ENCODE results near the gene TYK2.
A peak's percentile ranks its signal among the peaks of the same experiment; 100 is the strongest.

Gene TYK2

GRCh38 chr19:10335352-10335985 lies 44.9 kb downstream of the TYK2 start:
- Histone ChIP-seq H3K9me3 (ENCODE audit: control insufficient read depth in 1 of 2, low read length in 2 of 2) (no peaks in the 10 kb centered on the region), H3K4me3 (ENCODE audit: low read depth in 1 of 2, low read length in 2 of 2) (peak overlapping the region in 1 of 2 donors; percentile 90), H3K36me3 (ENCODE audit: control insufficient read depth in 1 of 2, insufficient read depth in 2 of 2, low read length in 2 of 2) (peaks cover 3% of the 10 kb centered on the region in 2 donors), H3K27ac (ENCODE audit: low read depth, low read length) (no peak overlapping the region), H3K9ac (ENCODE audit: low read depth in 1 of 2, low read length in 2 of 2) (no peak overlapping the region), H3K4me1 (ENCODE audit: control insufficient read depth in 1 of 2, insufficient read depth in 2 of 2, low read length in 2 of 2) (peaks cover 20 to 36% of the 10 kb centered on the region in 2 donors), H3K27me3 (ENCODE audit: control insufficient read depth in 1 of 2, insufficient read depth in 2 of 2, low read length in 2 of 2) (no peaks in the 10 kb centered on the region)

GRCh38 chr19:10334588-10335351 lies 45.6 kb downstream of the TYK2 start:
- Histone ChIP-seq H3K4me3 (ENCODE audit: low read depth in 1 of 2, low read length in 2 of 2) (peak overlapping the region; percentile 90 to 98), H3K27ac (ENCODE audit: low read depth, low read length) (peak overlapping the region; percentile 70), H3K9me3 (ENCODE audit: control insufficient read depth in 1 of 2, low read length in 2 of 2) (no peaks in the 10 kb centered on the region), H3K4me1 (ENCODE audit: control insufficient read depth in 1 of 2, insufficient read depth in 2 of 2, low read length in 2 of 2) (peaks cover 20 to 36% of the 10 kb centered on the region in 2 donors), H3K36me3 (ENCODE audit: control insufficient read depth in 1 of 2, insufficient read depth in 2 of 2, low read length in 2 of 2) (peaks cover 6 to 10% of the 10 kb centered on the region in 2 donors), H3K27me3 (ENCODE audit: control insufficient read depth in 1 of 2, insufficient read depth in 2 of 2, low read length in 2 of 2) (no peaks in the 10 kb centered on the region), H3K9ac (ENCODE audit: low read depth in 1 of 2, low read length in 2 of 2) (peak overlapping the region; percentile 53 to 60)

- H3K9me3 ChIP-seq (ENCODE audit: control insufficient read depth in 1 of 2, low read length in 2 of 2): no peaks in the 10 kb centered on the region
- peaks cover 20 to 36% of the 10 kb centered on the region in 2 donors for H3K4me1 ChIP-seq (ENCODE audit: control insufficient read depth in 1 of 2, insufficient read depth in 2 of 2, low read length in 2 of 2)
- peak overlapping the region; percentile 89 for H3K27ac ChIP-seq (ENCODE audit: low read depth, low read length)
- H3K36me3 ChIP-seq (ENCODE audit: control insufficient read depth in 1 of 2, insufficient read depth in 2 of 2, low read length in 2 of 2): peaks cover 14 to 18% of the 10 kb centered on the region in 2 donors
- H3K9ac ChIP-seq (ENCODE audit: low read depth in 1 of 2, low read length in 2 of 2): peak overlapping the region; percentile 53 to 60
- H3K27me3 ChIP-seq (ENCODE audit: control insufficient read depth in 1 of 2, insufficient read depth in 2 of 2, low read length in 2 of 2): no peaks in the 10 kb centered on the region
- H3K4me3 ChIP-seq (ENCODE audit: low read depth in 1 of 2, low read length in 2 of 2): peak overlapping the region; percentile 90 to 98
These were observed 46.4 kb downstream of the TYK2 start for GRCh38 chr19:10333758-10334587.

- Histone ChIP-seq H3K27me3 (ENCODE audit: control insufficient read depth in 1 of 2, insufficient read depth in 2 of 2, low read length in 2 of 2) (no peaks in the 10 kb centered on the region), H3K9me3 (ENCODE audit: control insufficient read depth in 1 of 2, low read length in 2 of 2) (no peaks in the 10 kb centered on the region), H3K36me3 (ENCODE audit: control insufficient read depth in 1 of 2, insufficient read depth in 2 of 2, low read length in 2 of 2) (peaks cover 21 to 26% of the 10 kb centered on the region in 2 donors), H3K4me1 (ENCODE audit: control insufficient read depth in 1 of 2, insufficient read depth in 2 of 2, low read length in 2 of 2) (peaks cover 20 to 30% of the 10 kb centered on the region in 2 donors), H3K4me3 (ENCODE audit: low read depth in 1 of 2, low read length in 2 of 2) (peak within 1 kb of the TSS; percentile 90 to 98), H3K27ac (ENCODE audit: low read depth, low read length) (peak within 1 kb of the TSS; percentile 89), H3K9ac (ENCODE audit: low read depth in 1 of 2, low read length in 2 of 2) (peak within 1 kb of the TSS; percentile 53 to 61)
These were observed 47.2 kb downstream of the TYK2 start, which contains the start of gene RAVER1 for GRCh38 chr19:10332965-10333757. RAVER1 (minus strand) TSS chr19:10333529; CDS start chr19:10333507, 22 bp downstream.

- Histone ChIP-seq H3K36me3 (ENCODE audit: control insufficient read depth in 1 of 2, insufficient read depth in 2 of 2, low read length in 2 of 2) (peaks cover 29 to 34% of the 10 kb centered on the region in 2 donors), H3K9me3 (ENCODE audit: control insufficient read depth in 1 of 2, low read length in 2 of 2) (no peaks in the 10 kb centered on the region), H3K27ac (ENCODE audit: low read depth, low read length) (peak overlapping the region; percentile 47), H3K4me1 (ENCODE audit: control insufficient read depth in 1 of 2, insufficient read depth in 2 of 2, low read length in 2 of 2) (peaks cover 20 to 30% of the 10 kb centered on the region in 2 donors), H3K27me3 (ENCODE audit: control insufficient read depth in 1 of 2, insufficient read depth in 2 of 2, low read length in 2 of 2) (no peaks in the 10 kb centered on the region), H3K4me3 (ENCODE audit: low read depth in 1 of 2, low read length in 2 of 2) (peak overlapping the region; percentile 90 to 98), H3K9ac (ENCODE audit: low read depth in 1 of 2, low read length in 2 of 2) (peak overlapping the region; percentile 53 to 61)
These were observed 48.0 kb downstream of the TYK2 start for GRCh38 chr19:10332158-10332964.

- Histone ChIP-seq H3K27me3 (ENCODE audit: control insufficient read depth in 1 of 2, insufficient read depth in 2 of 2, low read length in 2 of 2) (no peaks in the 10 kb centered on the region), H3K36me3 (ENCODE audit: control insufficient read depth in 1 of 2, insufficient read depth in 2 of 2, low read length in 2 of 2) (peaks cover 36 to 59% of the 10 kb centered on the region in 2 donors), H3K9me3 (ENCODE audit: control insufficient read depth in 1 of 2, low read length in 2 of 2) (no peaks in the 10 kb centered on the region), H3K4me3 (ENCODE audit: low read depth in 1 of 2, low read length in 2 of 2) (no peak overlapping the region), H3K27ac (ENCODE audit: low read depth, low read length) (no peak overlapping the region), H3K9ac (ENCODE audit: low read depth in 1 of 2, low read length in 2 of 2) (no peak overlapping the region), H3K4me1 (ENCODE audit: control insufficient read depth in 1 of 2, insufficient read depth in 2 of 2, low read length in 2 of 2) (peaks cover 20 to 26% of the 10 kb centered on the region in 2 donors)
These were observed 50.8 kb downstream of the TYK2 start for GRCh38 chr19:10329555-10329954.

- H3K4me3 ChIP-seq (ENCODE audit: low read depth in 1 of 2, low read length in 2 of 2): no peak overlapping the region
- no peak overlapping the region for H3K27ac ChIP-seq (ENCODE audit: low read depth, low read length)
- peaks cover 15 to 18% of the 10 kb centered on the region in 2 donors for H3K4me1 ChIP-seq (ENCODE audit: control insufficient read depth in 1 of 2, insufficient read depth in 2 of 2, low read length in 2 of 2)
- H3K9ac ChIP-seq (ENCODE audit: low read depth in 1 of 2, low read length in 2 of 2): no peak overlapping the region
- no peaks in the 10 kb centered on the region for H3K9me3 ChIP-seq (ENCODE audit: control insufficient read depth in 1 of 2, low read length in 2 of 2)
- peaks cover 37 to 64% of the 10 kb centered on the region in 2 donors for H3K36me3 ChIP-seq (ENCODE audit: control insufficient read depth in 1 of 2, insufficient read depth in 2 of 2, low read length in 2 of 2)
- no peaks in the 10 kb centered on the region for H3K27me3 ChIP-seq (ENCODE audit: control insufficient read depth in 1 of 2, insufficient read depth in 2 of 2, low read length in 2 of 2)
These were observed 51.6 kb downstream of the TYK2 start for GRCh38 chr19:10328558-10329429.

- Histone ChIP-seq H3K27me3 (ENCODE audit: control insufficient read depth in 1 of 2, insufficient read depth in 2 of 2, low read length in 2 of 2) (no peaks in the 10 kb centered on the region), H3K4me1 (ENCODE audit: control insufficient read depth in 1 of 2, insufficient read depth in 2 of 2, low read length in 2 of 2) (peaks cover 19 to 20% of the 10 kb centered on the region in 2 donors)
These were observed 52.6 kb downstream of the TYK2 start for GRCh38 chr19:10327793-10328192.

More at GRCh38 chr19:10327793-10328192, 52.6 kb downstream of the TYK2 start:
- Histone ChIP-seq H3K27ac (ENCODE audit: low read depth, low read length) (no peak overlapping the region), H3K9me3 (ENCODE audit: control insufficient read depth in 1 of 2, low read length in 2 of 2) (no peaks in the 10 kb centered on the region), H3K4me3 (ENCODE audit: low read depth in 1 of 2, low read length in 2 of 2) (no peak overlapping the region), H3K36me3 (ENCODE audit: control insufficient read depth in 1 of 2, insufficient read depth in 2 of 2, low read length in 2 of 2) (peaks cover 37 to 74% of the 10 kb centered on the region in 2 donors), H3K9ac (ENCODE audit: low read depth in 1 of 2, low read length in 2 of 2) (no peak overlapping the region)

Data from duodenal mucosa (tissue), 2 donors.